GM19452 (cell line): ENCODE measurements around the gene SLC39A11.
"Not testable (repeated sequence)": the region's sequence is repeated elsewhere in the genome, so short reads cannot be mapped to it uniquely, and the experiment has no call there.

Experiments used
- ATAC-seq: cut with Tn5 transposase; IDR thresholded peaks from one replicate; pipeline ENCODE4 v1.9.1; 2021; ENCODE audit not compliant: unreplicated experiment

SLC39A11 gene

GRCh38 chr17:73092523-73093135, at the start of gene SLC39A11:
Gene SLC39A11 (minus strand): TSS chr17:73092688. CDS start chr17:73088764, 3,924 bp downstream.
- ATAC-seq, result peak; percentile 99

- no peak for ATAC-seq
Measured at GRCh38 chr17:73141411-73141810, 48.9 kb upstream of the SLC39A11 start.

- no peak for ATAC-seq
Measured at GRCh38 chr17:73140566-73140965, 48.1 kb upstream of the SLC39A11 start.

- no peak for ATAC-seq
Measured at GRCh38 chr17:73139296-73139695, 46.8 kb upstream of the SLC39A11 start.

- ATAC-seq, result no peak
Measured at GRCh38 chr17:73138541-73139138, 46.2 kb upstream of the SLC39A11 start.

- ATAC-seq, result no peak
Measured at GRCh38 chr17:73137376-73137775, 44.9 kb upstream of the SLC39A11 start.

- no peak for ATAC-seq
Measured at GRCh38 chr17:73135766-73136165, 43.3 kb upstream of the SLC39A11 start.

GRCh38 chr17:73133911-73134649, 41.6 kb upstream of the SLC39A11 start:
- no peak for ATAC-seq

- ATAC-seq, result no peak
Measured at GRCh38 chr17:73132085-73132492, 39.6 kb upstream of the SLC39A11 start.

GRCh38 chr17:73131439-73131838, 39.0 kb upstream of the SLC39A11 start:
- ATAC-seq, result not testable (repeated sequence)

- ATAC-seq, result no peak
Measured at GRCh38 chr17:73130977-73131376, 38.5 kb upstream of the SLC39A11 start.

GRCh38 chr17:73128496-73128895, 36.0 kb upstream of the SLC39A11 start:
- no peak for ATAC-seq

GRCh38 chr17:73126716-73127473, 34.4 kb upstream of the SLC39A11 start:
- ATAC-seq, result no peak

GRCh38 chr17:73123606-73124320, 31.3 kb upstream of the SLC39A11 start:
- no peak for ATAC-seq

- ATAC-seq, result no peak
Measured at GRCh38 chr17:73122953-73123605, 30.6 kb upstream of the SLC39A11 start.

- ATAC-seq, result no peak
Measured at GRCh38 chr17:73121506-73121905, 29.0 kb upstream of the SLC39A11 start.

GRCh38 chr17:73119631-73120030, 27.1 kb upstream of the SLC39A11 start:
- no peak for ATAC-seq

GRCh38 chr17:73118951-73119391, 26.5 kb upstream of the SLC39A11 start:
- ATAC-seq, result no peak

- no peak for ATAC-seq
Measured at GRCh38 chr17:73118139-73118538, 25.7 kb upstream of the SLC39A11 start.

- no peak for ATAC-seq
Measured at GRCh38 chr17:73112246-73112645, 19.8 kb upstream of the SLC39A11 start.
